Measurements from ENCODE around the gene MCM8. TPM values are rescaled to one million over a fixed set of nuclear protein-coding genes. Genes with fewer than 3 reads are reported as not detected.

The MCM8 gene
- total and polyA plus RNA-seq, 9 of the 15 experiments (the other 6 are each of a cell fraction or from before 2014, with no cell fraction given), result 4.5 to 43.8 (median 25.4) TPM

GRCh38 chr20:5950271-5951031, at the start of gene MCM8, which contains the start of gene TRMT6 (continued):
- TF ChIP-seq, protein P1, sequence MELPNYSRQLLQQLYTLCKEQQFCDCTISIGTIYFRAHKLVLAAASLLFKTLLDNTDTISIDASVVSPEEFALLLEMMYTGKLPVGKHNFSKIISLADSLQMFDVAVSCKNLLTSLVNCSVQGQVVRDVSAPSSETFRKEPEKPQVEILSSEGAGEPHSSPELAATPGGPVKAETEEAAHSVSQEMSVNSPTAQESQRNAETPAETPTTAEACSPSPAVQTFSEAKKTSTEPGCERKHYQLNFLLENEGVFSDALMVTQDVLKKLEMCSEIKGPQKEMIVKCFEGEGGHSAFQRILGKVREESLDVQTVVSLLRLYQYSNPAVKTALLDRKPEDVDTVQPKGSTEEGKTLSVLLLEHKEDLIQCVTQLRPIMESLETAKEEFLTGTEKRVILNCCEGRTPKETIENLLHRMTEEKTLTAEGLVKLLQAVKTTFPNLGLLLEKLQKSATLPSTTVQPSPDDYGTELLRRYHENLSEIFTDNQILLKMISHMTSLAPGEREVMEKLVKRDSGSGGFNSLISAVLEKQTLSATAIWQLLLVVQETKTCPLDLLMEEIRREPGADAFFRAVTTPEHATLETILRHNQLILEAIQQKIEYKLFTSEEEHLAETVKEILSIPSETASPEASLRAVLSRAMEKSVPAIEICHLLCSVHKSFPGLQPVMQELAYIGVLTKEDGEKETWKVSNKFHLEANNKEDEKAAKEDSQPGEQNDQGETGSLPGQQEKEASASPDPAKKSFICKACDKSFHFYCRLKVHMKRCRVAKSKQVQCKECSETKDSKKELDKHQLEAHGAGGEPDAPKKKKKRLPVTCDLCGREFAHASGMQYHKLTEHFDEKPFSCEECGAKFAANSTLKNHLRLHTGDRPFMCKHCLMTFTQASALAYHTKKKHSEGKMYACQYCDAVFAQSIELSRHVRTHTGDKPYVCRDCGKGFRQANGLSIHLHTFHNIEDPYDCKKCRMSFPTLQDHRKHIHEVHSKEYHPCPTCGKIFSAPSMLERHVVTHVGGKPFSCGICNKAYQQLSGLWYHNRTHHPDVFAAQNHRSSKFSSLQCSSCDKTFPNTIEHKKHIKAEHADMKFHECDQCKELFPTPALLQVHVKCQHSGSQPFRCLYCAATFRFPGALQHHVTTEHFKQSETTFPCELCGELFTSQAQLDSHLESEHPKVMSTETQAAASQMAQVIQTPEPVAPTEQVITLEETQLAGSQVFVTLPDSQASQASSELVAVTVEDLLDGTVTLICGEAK (IDR thresholded peaks at IDR 0.05), result peak; percentile 94
- TF ChIP-seq, protein P1 (CRISPR knock-in tag; IDR thresholded peaks at IDR 0.05), result no peak
- peak; percentile 53; the same call in 1 of the 2 replicates for TF ChIP-seq ZBTB1 (CRISPR knock-in tag; IDR thresholded peaks at IDR 0.05; ENCODE audit: borderline replicate concordance, low read depth)
- TF ChIP-seq ATF1 (CRISPR knock-in tag; IDR thresholded peaks at IDR 0.05), result no peak
- peak; percentile 65 for TF ChIP-seq ATF1 (tag; IDR thresholded peaks at IDR 0.05)
- TF ChIP-seq, protein P2, sequence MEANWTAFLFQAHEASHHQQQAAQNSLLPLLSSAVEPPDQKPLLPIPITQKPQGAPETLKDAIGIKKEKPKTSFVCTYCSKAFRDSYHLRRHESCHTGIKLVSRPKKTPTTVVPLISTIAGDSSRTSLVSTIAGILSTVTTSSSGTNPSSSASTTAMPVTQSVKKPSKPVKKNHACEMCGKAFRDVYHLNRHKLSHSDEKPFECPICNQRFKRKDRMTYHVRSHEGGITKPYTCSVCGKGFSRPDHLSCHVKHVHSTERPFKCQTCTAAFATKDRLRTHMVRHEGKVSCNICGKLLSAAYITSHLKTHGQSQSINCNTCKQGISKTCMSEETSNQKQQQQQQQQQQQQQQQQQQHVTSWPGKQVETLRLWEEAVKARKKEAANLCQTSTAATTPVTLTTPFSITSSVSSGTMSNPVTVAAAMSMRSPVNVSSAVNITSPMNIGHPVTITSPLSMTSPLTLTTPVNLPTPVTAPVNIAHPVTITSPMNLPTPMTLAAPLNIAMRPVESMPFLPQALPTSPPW (CRISPR knock-in tag; IDR thresholded peaks at IDR 0.05), result peak; percentile 41
- peak; percentile 78 for TF ChIP-seq KDM5B (IDR thresholded peaks at IDR 0.05; ENCODE audit: insufficient replicate concordance, low read depth, low read length)
- TF ChIP-seq, protein P3, sequence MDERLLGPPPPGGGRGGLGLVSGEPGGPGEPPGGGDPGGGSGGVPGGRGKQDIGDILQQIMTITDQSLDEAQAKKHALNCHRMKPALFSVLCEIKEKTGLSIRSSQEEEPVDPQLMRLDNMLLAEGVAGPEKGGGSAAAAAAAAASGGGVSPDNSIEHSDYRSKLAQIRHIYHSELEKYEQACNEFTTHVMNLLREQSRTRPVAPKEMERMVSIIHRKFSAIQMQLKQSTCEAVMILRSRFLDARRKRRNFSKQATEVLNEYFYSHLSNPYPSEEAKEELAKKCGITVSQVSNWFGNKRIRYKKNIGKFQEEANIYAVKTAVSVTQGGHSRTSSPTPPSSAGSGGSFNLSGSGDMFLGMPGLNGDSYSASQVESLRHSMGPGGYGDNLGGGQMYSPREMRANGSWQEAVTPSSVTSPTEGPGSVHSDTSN (CRISPR knock-in tag; IDR thresholded peaks at IDR 0.05; ENCODE audit: low read depth), result no peak
- TF ChIP-seq, protein P3 (tag; conservative IDR thresholded peaks at IDR 0.05; ENCODE audit: low read depth), result 0 out of 2 replicates have a peak, but pooled peaks have one; percentile 10
- TF ChIP-seq SRSF3 (IDR thresholded peaks at IDR 0.05; ENCODE audit: insufficient read depth, low read length), result no peak
